NB4 (cell line): ENCODE results near the gene NCOA1.

Experiments
- DNase-seq: peaks from one replicate; pipeline ENCODE4 v3.0.0; 2010; ENCODE audit warnings: low read depth
- H3K4me3 ChIP-seq: one replicate; pipeline ENCODE4 v1.5.1; 2011; ENCODE audit warnings: mild to moderate bottlenecking, low read depth, low read length, moderate library complexity
- MYC ChIP-seq: IDR thresholded peaks from 2 replicates; pipeline ENCODE4 v1.6.1; 2011; ENCODE audit warnings: low read depth, low read length
- POLR2A ChIP-seq: IDR thresholded peaks from 2 replicates; pipeline ENCODE4 v1.6.1; 2011; ENCODE audit warnings: mild to moderate bottlenecking; ENCODE audit not compliant: insufficient read length; ENCODE audit errors: extremely low read depth
- TF ChIP-seq, protein P1 (sequence below): IDR thresholded peaks from 2 replicates; pipeline ENCODE4 v1.6.1; 2011; ENCODE audit warnings: low read depth, low read length
- TF ChIP-seq, protein P2 (sequence below): IDR thresholded peaks from one replicate; pipeline ENCODE4 v1.5.1; 2012; ENCODE audit warnings: low read depth, low read length

Gene NCOA1

DNA sequence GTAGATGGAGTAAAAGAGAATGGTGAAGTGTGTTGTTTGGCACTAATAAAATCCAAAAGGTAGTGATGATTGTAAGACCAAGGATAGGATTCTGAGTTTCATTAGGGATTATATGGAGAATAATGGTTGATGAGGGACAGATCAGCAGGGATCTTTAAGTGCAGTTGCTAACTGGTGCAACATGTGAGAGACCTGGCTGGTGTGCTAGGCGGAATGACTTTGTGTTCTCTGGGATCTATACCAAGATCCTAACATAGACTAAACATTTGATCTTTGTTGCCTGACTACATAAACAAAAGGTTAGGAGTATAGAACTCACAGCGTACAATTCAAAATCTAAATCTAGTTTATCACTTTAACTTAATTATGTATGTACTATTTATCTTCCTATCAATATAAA lies 166.8 kb downstream of the NCOA1 start:
- TF ChIP-seq MYC (no peak), POLR2A (no peak)
- TF ChIP-seq, protein P1, sequence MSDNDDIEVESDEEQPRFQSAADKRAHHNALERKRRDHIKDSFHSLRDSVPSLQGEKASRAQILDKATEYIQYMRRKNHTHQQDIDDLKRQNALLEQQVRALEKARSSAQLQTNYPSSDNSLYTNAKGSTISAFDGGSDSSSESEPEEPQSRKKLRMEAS, result no peak
- TF ChIP-seq, protein P2, sequence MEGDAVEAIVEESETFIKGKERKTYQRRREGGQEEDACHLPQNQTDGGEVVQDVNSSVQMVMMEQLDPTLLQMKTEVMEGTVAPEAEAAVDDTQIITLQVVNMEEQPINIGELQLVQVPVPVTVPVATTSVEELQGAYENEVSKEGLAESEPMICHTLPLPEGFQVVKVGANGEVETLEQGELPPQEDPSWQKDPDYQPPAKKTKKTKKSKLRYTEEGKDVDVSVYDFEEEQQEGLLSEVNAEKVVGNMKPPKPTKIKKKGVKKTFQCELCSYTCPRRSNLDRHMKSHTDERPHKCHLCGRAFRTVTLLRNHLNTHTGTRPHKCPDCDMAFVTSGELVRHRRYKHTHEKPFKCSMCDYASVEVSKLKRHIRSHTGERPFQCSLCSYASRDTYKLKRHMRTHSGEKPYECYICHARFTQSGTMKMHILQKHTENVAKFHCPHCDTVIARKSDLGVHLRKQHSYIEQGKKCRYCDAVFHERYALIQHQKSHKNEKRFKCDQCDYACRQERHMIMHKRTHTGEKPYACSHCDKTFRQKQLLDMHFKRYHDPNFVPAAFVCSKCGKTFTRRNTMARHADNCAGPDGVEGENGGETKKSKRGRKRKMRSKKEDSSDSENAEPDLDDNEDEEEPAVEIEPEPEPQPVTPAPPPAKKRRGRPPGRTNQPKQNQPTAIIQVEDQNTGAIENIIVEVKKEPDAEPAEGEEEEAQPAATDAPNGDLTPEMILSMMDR, result no peak
- no peak for DNase-seq
- H3K4me3 ChIP-seq, result no peak overlapping the region

DNA sequence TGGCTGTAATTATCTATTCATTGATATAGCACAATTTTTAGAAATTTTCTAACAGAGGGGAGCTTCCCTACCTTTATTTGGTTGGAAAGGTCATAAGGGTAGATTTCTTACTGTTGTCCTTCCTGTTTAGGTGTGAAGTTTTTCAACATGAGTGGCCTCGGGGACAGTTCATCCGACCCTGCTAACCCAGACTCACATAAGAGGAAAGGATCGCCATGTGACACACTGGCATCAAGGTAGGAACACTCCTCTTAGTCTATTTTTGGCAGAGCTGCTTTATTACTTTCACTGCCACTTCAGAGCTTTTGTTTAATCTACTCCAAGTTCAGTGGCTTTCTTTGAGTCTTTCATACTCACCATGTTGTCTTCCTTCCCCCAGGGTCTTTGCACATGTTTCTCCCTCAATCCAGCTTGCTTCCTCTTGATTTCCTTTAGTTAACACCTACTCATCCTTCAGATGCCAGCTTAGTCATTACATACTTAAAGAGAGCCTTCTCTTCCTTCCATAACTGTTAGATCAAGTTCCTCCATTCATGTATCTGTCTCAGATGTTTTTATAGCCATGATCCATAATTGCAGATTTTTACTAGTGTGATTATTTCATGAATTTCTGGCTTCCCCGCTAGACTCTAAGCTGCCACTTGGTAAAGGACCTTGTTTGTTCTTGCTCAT lies 167.6 kb downstream of the NCOA1 start:
- no peak for DNase-seq
- TF ChIP-seq MYC, result no peak
- no peak for TF ChIP-seq POLR2A
- TF ChIP-seq, protein P1, result no peak
- TF ChIP-seq, protein P2, result no peak
- no peak overlapping the region for H3K4me3 ChIP-seq

DNA sequence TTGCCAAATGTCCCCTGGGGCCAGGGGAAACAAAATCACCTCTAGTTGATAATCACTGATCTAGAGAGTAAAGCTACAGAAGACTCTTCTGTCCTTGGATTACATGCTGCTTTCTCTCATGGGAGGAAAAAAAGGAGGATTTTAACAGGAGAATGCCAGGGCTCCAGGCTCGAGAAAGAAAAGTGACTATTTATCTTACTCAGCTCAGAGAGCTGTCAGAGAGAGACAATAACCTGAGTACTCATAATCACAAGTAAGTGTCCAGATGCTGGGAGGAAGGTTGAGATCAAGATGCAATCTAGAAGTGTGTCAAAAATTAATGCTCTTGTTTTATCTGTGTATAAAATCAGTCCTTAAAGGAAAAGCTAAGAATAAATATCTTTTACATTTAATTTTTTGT lies 168.8 kb downstream of the NCOA1 start:
- no peak for TF ChIP-seq POLR2A
- TF ChIP-seq MYC, result no peak
- TF ChIP-seq, protein P1, result no peak
- TF ChIP-seq, protein P2, result no peak
- DNase-seq, result no peak
- no peak overlapping the region for H3K4me3 ChIP-seq

DNA sequence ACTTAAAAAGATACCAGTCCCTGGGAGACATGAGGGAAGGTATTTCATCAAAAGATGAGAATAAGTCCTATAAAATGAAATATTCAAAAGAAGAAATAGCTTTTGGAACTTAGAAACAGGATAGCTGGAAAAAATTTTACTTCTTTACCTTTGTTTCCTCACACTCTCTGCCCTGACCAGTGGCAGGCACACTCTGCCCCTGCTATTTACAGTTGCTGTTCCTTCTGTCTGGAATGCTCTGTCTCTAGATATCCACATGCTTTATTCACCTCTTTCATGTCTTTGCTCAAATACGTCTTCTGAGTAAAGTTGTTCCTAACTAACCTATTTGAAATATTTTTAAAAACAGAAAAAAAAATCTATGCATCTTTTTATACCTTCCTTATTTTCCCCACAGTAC lies 176.5 kb downstream of the NCOA1 start:
- DNase-seq, result no peak
- TF ChIP-seq, protein P2, result no peak
- TF ChIP-seq POLR2A, result no peak
- TF ChIP-seq MYC, result no peak
- TF ChIP-seq, protein P1, result no peak
- H3K4me3 ChIP-seq, result no peak overlapping the region

DNA sequence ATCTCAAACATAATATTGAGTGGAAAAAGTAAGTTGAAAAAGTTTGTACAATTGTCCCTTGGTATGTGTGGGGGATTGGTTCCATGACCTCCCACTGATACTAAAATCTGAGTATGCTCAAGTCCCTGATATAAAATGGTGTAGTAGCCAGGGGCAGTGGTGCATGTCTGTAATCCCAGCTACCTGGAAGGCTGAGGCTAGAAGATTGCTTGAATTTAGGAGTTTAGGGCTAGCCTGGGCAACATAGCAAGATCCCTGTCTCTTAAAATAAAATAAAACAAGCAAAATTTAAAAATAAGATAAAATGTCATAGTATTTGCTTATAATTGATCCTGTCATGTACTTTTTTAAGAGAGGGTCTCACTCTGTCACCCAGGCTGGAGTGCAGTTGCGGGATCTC lies 180.2 kb downstream of the NCOA1 start:
- TF ChIP-seq POLR2A (no peak), MYC (no peak)
- TF ChIP-seq, protein P1, result no peak
- TF ChIP-seq, protein P2, result no peak
- no peak overlapping the region for H3K4me3 ChIP-seq
- no peak for DNase-seq
